Mesenchymal stem cell (in vitro differentiated cells and primary cell): ENCODE data around the gene DNTT.

Experiments used
- DNase-seq: peaks from one replicate; pipeline ENCODE4 v3.0.0-alpha.2; 2013
- H2AFZ ChIP-seq: one replicate; pipeline ENCODE4 v1.6.1; 2013; ENCODE audit warnings: low read depth, mild to moderate bottlenecking, control low read depth, inconsistent platforms, low read length, moderate library complexity
- H2AK5ac ChIP-seq: 2 replicates; pipeline ENCODE4 v1.6.1; 2013; ENCODE audit warnings: low read length, moderate library complexity, mild to moderate bottlenecking, inconsistent platforms; ENCODE audit not compliant: severe bottlenecking
- H2BK120ac ChIP-seq: one replicate; pipeline ENCODE4 v1.6.1; 2013; ENCODE audit warnings: low read depth, mild to moderate bottlenecking, inconsistent platforms, low read length, moderate library complexity
- H2BK12ac ChIP-seq, 2 experiments: one replicate each; pipeline ENCODE4 v1.6.1; 2013; ENCODE audit warnings: inconsistent platforms in 2 of 2, low read length in 2 of 2, mild to moderate bottlenecking in 2 of 2, moderate library complexity in 2 of 2, control low read depth in 1 of 2
- H2BK15ac ChIP-seq: one replicate; pipeline ENCODE4 v1.6.1; 2013; ENCODE audit warnings: mild to moderate bottlenecking, low read depth, inconsistent platforms; ENCODE audit not compliant: poor library complexity, severe bottlenecking
- H2BK5ac ChIP-seq: 2 replicates; pipeline ENCODE4 v1.6.1; 2013; ENCODE audit warnings: low read depth, mild to moderate bottlenecking, low read length, control low read depth, inconsistent platforms; ENCODE audit not compliant: poor library complexity, severe bottlenecking
- H3K14ac ChIP-seq, 2 experiments: one replicate each; pipeline ENCODE4 v1.6.1; 2013; ENCODE audit warnings: inconsistent platforms in 2 of 2, low read length in 2 of 2, control low read depth in 1 of 2, mild to moderate bottlenecking in 1 of 2, moderate library complexity in 1 of 2
- H3K18ac ChIP-seq, 2 experiments: one replicate each; pipeline ENCODE4 v1.6.1; 2013; ENCODE audit warnings: inconsistent platforms in 2 of 2, low read length in 2 of 2, control low read depth in 1 of 2, low read depth in 1 of 2, mild to moderate bottlenecking in 1 of 2
- H3K23ac ChIP-seq, 2 experiments: one replicate each; pipeline ENCODE4 v1.6.1; 2013; ENCODE audit warnings: inconsistent platforms in 2 of 2, low read length in 2 of 2, mild to moderate bottlenecking in 2 of 2, moderate library complexity in 2 of 2, control low read depth in 1 of 2
- H3K27ac ChIP-seq: 2 replicates; pipeline ENCODE4 v1.5.1; 2013; ENCODE audit warnings: mild to moderate bottlenecking, moderate library complexity, low read length, control low read depth, inconsistent platforms; ENCODE audit not compliant: poor library complexity, severe bottlenecking
- H3K27me3 ChIP-seq, 2 experiments: 2 replicates each; pipeline versions ENCODE4 v1.6.1 to v1.7.0; 2013; ENCODE audit warnings: low read length in 2 of 2, mild to moderate bottlenecking in 2 of 2, moderate library complexity in 2 of 2, control low read depth in 1 of 2, inconsistent platforms in 1 of 2; ENCODE audit not compliant: control insufficient read depth in 1 of 2, insufficient read depth in 1 of 2
- H3K36me3 ChIP-seq, 2 experiments: 2 replicates each; pipeline versions ENCODE4 v1.6.1 to v1.7.0; 2013; ENCODE audit warnings: low read length in 2 of 2, control low read depth in 1 of 2, inconsistent platforms in 1 of 2, low read depth in 1 of 2, mild to moderate bottlenecking in 1 of 2; ENCODE audit not compliant: insufficient read depth in 2 of 2, control insufficient read depth in 1 of 2
- H3K4ac ChIP-seq, 2 experiments: one replicate each; pipeline ENCODE4 v1.6.1; 2013; ENCODE audit warnings: inconsistent platforms in 2 of 2, low read length in 2 of 2, mild to moderate bottlenecking in 2 of 2, moderate library complexity in 2 of 2, control low read depth in 1 of 2, low read depth in 1 of 2
- H3K4me1 ChIP-seq: 2 replicates; pipeline ENCODE4 v1.6.1; 2013; ENCODE audit warnings: low read depth, low read length, control low read depth; ENCODE audit not compliant: control insufficient read depth, insufficient read depth
- H3K4me2 ChIP-seq: 2 replicates; pipeline ENCODE4 v1.6.1; 2013; ENCODE audit warnings: low read length, mild to moderate bottlenecking, inconsistent platforms; ENCODE audit not compliant: poor library complexity, severe bottlenecking
- H3K4me3 ChIP-seq, 2 experiments: 2 replicates each; pipeline versions ENCODE4 v1.5.1 to v1.7.0; 2013; ENCODE audit warnings: low read length in 2 of 2, mild to moderate bottlenecking in 2 of 2, control low read depth in 1 of 2, low read depth in 1 of 2; ENCODE audit not compliant: insufficient read depth in 1 of 2
- H3K79me1 ChIP-seq: replicated peaks from 2 replicates; pipeline ENCODE4 v1.6.1; 2013; ENCODE audit warnings: mild to moderate bottlenecking, control low read depth, low read length, inconsistent platforms; ENCODE audit not compliant: poor library complexity, severe bottlenecking
- H3K9ac ChIP-seq: 2 replicates; pipeline ENCODE4 v1.7.0; 2013; ENCODE audit warnings: mild to moderate bottlenecking, low read length, moderate library complexity
- H3K9me3 ChIP-seq: 2 replicates; pipeline ENCODE4 v1.7.0; 2013; ENCODE audit warnings: mild to moderate bottlenecking, low read length; ENCODE audit not compliant: control insufficient read depth
- H4K8ac ChIP-seq: one replicate; pipeline ENCODE4 v1.6.1; 2013; ENCODE audit warnings: inconsistent platforms, mild to moderate bottlenecking, low read length, moderate library complexity
- H4K91ac ChIP-seq: one replicate; pipeline ENCODE4 v1.6.1; 2013; ENCODE audit warnings: mild to moderate bottlenecking, low read length, inconsistent platforms
- WGBS: methylation state at CpG from one replicate; pipeline ENCODE4 v1.1.7; 2013; ENCODE audit warnings: mixed read lengths; 5-methylcytosine and 5-hydroxymethylcytosine counted together

DNTT gene

DNA sequence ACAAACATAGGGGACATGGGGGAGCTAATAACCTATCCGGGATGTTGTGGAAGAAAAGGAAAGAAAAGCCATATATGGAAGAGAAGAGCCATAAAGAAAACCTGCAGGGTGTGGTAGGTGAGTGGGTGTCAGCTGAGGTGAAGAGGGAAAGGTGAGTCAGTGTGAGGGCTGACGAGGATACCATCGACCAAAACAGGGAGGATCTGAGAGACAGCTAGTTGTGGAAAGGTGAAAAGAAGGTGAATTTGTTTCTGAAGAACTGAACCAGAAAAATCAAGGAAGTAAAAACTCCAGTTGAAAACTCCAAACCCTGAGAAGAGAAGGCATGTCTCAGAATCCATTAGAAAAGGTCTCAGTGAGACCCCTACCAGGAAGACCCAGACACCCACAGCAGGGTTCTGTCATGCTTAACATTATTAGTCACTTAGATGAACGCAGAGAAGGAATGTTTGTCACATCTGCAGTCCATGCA is 37.0 kb upstream of the DNTT start:
- no peak for DNase-seq
- Histone ChIP-seq H3K18ac (no peak overlapping the region), H3K4me2 (no peak overlapping the region), H3K4me3 (no peak overlapping the region), H4K8ac (no peak overlapping the region), H3K9me3 (no peaks in the 10 kb centered on the region), H2AK5ac (no peak overlapping the region), H3K36me3 (no peaks in the 10 kb centered on the region), H2BK5ac (no peak overlapping the region), H4K91ac (no peak overlapping the region), H3K4me1 (peaks cover 3% of the 10 kb centered on the region), H2BK12ac (no peak overlapping the region), H2BK120ac (no peak overlapping the region), H3K14ac (no peak overlapping the region), H2AFZ (no peak overlapping the region), H3K27me3 (peaks cover under 1 to 3% of the 10 kb centered on the region in 2 experiments), H2BK15ac (no peak overlapping the region), H3K27ac (no peak overlapping the region), H3K4ac (no peak overlapping the region), H3K23ac (no peak overlapping the region), H3K9ac (no peak overlapping the region), H3K79me1 (no peaks in the 10 kb centered on the region)
- WGBS: 61% methylated on average over 3 of the region's 4 CpGs

DNA sequence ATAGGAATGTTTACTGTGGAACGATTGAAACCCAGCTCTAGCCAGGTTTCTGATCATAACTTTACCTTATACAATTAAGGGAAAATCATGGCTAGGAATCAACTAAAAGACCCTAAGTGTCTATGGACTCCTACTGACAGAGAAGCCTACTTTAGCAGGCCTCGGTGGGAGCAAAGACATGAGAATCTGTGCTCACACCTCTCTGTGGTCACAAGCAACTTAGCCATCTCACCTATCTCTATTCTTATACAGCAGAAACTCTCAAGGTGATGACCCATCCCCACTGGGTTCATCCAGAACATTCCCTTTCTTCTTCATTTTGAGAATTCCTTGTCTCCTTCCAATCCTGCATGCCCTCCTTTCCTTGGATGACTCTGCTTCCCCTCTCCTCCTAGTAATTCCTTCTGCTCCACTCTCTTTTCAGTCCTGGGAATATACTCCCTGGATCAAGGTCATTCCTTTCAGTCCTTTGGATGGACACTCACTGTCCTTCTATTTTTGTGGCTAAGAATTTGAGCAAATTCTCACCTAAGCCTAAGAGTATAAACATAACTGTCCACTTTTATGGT is 35.8 kb upstream of the DNTT start:
- no peak for DNase-seq
- H3K36me3 ChIP-seq: no peaks in the 10 kb centered on the region
- H3K23ac ChIP-seq: no peak overlapping the region
- H4K8ac ChIP-seq: no peak overlapping the region
- H3K18ac ChIP-seq: no peak overlapping the region
- H3K27me3 ChIP-seq: peaks cover 6 to 8% of the 10 kb centered on the region in 2 experiments
- H3K9me3 ChIP-seq: no peaks in the 10 kb centered on the region
- no peak overlapping the region for H3K27ac ChIP-seq
- H2BK12ac ChIP-seq: no peak overlapping the region
- H3K79me1 ChIP-seq: no peaks in the 10 kb centered on the region
- H3K14ac ChIP-seq: no peak overlapping the region
- no peak overlapping the region for H2BK5ac ChIP-seq
- no peak overlapping the region for H3K4me3 ChIP-seq
- 86% methylated on average over 2 of the region's 2 CpGs for WGBS
- peaks cover 3% of the 10 kb centered on the region for H3K4me1 ChIP-seq
- no peak overlapping the region for H3K4me2 ChIP-seq
- H2AFZ ChIP-seq: no peak overlapping the region
- no peak overlapping the region for H3K9ac ChIP-seq
- no peak overlapping the region for H3K4ac ChIP-seq
- H2BK15ac ChIP-seq: no peak overlapping the region
- no peak overlapping the region for H4K91ac ChIP-seq
- H2BK120ac ChIP-seq: no peak overlapping the region
- no peak overlapping the region for H2AK5ac ChIP-seq

- Histone ChIP-seq H3K9me3 (no peaks in the 10 kb centered on the region), H3K4ac (no peak overlapping the region), H3K4me2 (no peak overlapping the region), H3K4me1 (peaks cover 3% of the 10 kb centered on the region), H4K91ac (no peak overlapping the region), H3K14ac (no peak overlapping the region), H3K36me3 (no peaks in the 10 kb centered on the region), H3K18ac (no peak overlapping the region), H3K23ac (no peak overlapping the region), H3K27ac (no peak overlapping the region), H2AK5ac (no peak overlapping the region), H3K79me1 (no peaks in the 10 kb centered on the region), H2BK15ac (no peak overlapping the region), H4K8ac (no peak overlapping the region), H3K27me3 (peaks cover 5 to 6% of the 10 kb centered on the region in 2 experiments), H2AFZ (no peak overlapping the region), H2BK5ac (no peak overlapping the region), H3K4me3 (no peak overlapping the region), H2BK12ac (no peak overlapping the region), H2BK120ac (no peak overlapping the region), H3K9ac (no peak overlapping the region)
- 75% methylated on average over 6 of the region's 6 CpGs for WGBS
- no peak for DNase-seq
These were observed 34.6 kb upstream of the DNTT start for GRCh38 chr10:96269438-96270300.

GRCh38 chr10:96270571-96270970 is 33.7 kb upstream of the DNTT start:
- no peak overlapping the region for H2BK120ac ChIP-seq
- H3K4me1 ChIP-seq: peaks cover 3% of the 10 kb centered on the region
- no peak overlapping the region for H3K23ac ChIP-seq
- H3K9me3 ChIP-seq: no peaks in the 10 kb centered on the region
- H2AK5ac ChIP-seq: no peak overlapping the region
- no peak overlapping the region for H2AFZ ChIP-seq
- H3K9ac ChIP-seq: no peak overlapping the region
- H4K8ac ChIP-seq: no peak overlapping the region
- H3K27me3 ChIP-seq: peaks cover 5 to 6% of the 10 kb centered on the region in 2 experiments
- no peak overlapping the region for H3K4me2 ChIP-seq
- no peak overlapping the region for H2BK5ac ChIP-seq
- no peak overlapping the region for H3K18ac ChIP-seq
- H2BK15ac ChIP-seq: no peak overlapping the region
- no peak overlapping the region for H3K14ac ChIP-seq
- DNase-seq: no peak
- H3K79me1 ChIP-seq: no peaks in the 10 kb centered on the region
- no peak overlapping the region for H3K4me3 ChIP-seq
- no peak overlapping the region for H3K27ac ChIP-seq
- H3K36me3 ChIP-seq: no peaks in the 10 kb centered on the region
- no CpG with 5 or more reads among the region's 2 CpGs for WGBS
- no peak overlapping the region for H3K4ac ChIP-seq
- H4K91ac ChIP-seq: no peak overlapping the region
- no peak overlapping the region for H2BK12ac ChIP-seq
